Measurements from ENCODE around the gene MT3. TPM values are rescaled to one million over a fixed set of nuclear protein-coding genes. Genes with fewer than 3 reads are reported as not detected.

Gene MT3
- total and polyA plus RNA-seq, 2 of the 13 experiments (the other 11 are each of a cell fraction or from before 2014, with no cell fraction given), result not detected

DNA sequence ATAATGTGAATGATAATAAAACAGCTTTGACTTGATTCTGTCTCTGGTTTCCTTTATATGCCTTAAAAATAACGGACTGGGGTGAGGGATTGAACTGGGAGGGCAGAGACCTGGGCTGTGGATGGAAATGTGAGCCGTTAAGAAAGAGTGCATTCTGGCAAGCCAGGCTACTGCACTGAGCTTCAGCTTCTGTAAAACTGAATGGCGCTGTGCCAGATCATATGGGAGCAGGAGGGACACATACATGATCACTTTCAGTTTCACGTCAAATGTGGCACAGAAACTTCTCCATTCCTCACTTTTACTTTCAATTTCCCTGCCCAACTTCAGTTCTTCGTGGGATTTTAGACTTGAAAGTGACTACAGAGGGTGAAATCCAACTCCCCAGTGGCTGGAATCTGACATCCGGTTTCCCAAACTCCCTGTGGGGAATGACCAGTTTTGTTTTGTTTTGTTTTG lies 20.2 kb downstream of the MT3 start (continued):
- TF ChIP-seq, protein P1, sequence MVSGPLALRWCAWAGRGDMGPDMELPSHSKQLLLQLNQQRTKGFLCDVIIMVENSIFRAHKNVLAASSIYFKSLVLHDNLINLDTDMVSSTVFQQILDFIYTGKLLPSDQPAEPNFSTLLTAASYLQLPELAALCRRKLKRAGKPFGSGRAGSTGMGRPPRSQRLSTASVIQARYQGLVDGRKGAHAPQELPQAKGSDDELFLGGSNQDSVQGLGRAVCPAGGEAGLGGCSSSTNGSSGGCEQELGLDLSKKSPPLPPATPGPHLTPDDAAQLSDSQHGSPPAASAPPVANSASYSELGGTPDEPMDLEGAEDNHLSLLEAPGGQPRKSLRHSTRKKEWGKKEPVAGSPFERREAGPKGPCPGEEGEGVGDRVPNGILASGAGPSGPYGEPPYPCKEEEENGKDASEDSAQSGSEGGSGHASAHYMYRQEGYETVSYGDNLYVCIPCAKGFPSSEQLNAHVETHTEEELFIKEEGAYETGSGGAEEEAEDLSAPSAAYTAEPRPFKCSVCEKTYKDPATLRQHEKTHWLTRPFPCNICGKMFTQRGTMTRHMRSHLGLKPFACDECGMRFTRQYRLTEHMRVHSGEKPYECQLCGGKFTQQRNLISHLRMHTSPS (CRISPR knock-in tag; IDR thresholded peaks at IDR 0.05; ENCODE audit: low read depth), result 0 out of 2 replicates have a peak, but pooled peaks have one; percentile 11
- TF ChIP-seq RAD51 (IDR thresholded peaks at IDR 0.05; ENCODE audit: borderline replicate concordance) (no peak), ZNF841 (CRISPR knock-in tag; IDR thresholded peaks at IDR 0.05; ENCODE audit: borderline replicate concordance) (no peak), TOE1 (CRISPR knock-in tag; IDR thresholded peaks at IDR 0.05) (no peak), ASH2L (IDR thresholded peaks at IDR 0.05; ENCODE audit: insufficient read length, low read depth, low read length) (peak; percentile 46), ZNF446 (CRISPR knock-in tag; IDR thresholded peaks at IDR 0.05) (no peak), TBL1XR1 (IDR thresholded peaks at IDR 0.05; ENCODE audit: borderline replicate concordance, low read length, partially characterized antibody) (no peak), MAX (IDR thresholded peaks at IDR 0.05) (no peak), ZNF616 (CRISPR knock-in tag; IDR thresholded peaks at IDR 0.05; ENCODE audit: low read depth) (no peak), ZNF34 (CRISPR knock-in tag; IDR thresholded peaks at IDR 0.05; ENCODE audit: borderline replicate concordance) (no peak), THYN1 (CRISPR knock-in tag; IDR thresholded peaks at IDR 0.05; ENCODE audit: borderline replicate concordance, low read depth) (no peak), MLXIP (CRISPR knock-in tag; IDR thresholded peaks at IDR 0.05; ENCODE audit: borderline replicate concordance) (no peak), GABPA (IDR thresholded peaks at IDR 0.05; ENCODE audit: low read depth, low read length) (no peak), GABPA (CRISPR knock-in tag; IDR thresholded peaks at IDR 0.05; ENCODE audit: low read depth) (peak; percentile 47; the same call in 1 of the 2 replicates), HNRNPH1 (optimal IDR thresholded peaks at IDR 0.05; ENCODE audit: low read depth, low read length) (no peak), ZNF552 (CRISPR knock-in tag; IDR thresholded peaks at IDR 0.05; ENCODE audit: borderline replicate concordance) (no peak), KMT2B (CRISPR knock-in tag; IDR thresholded peaks at IDR 0.05) (peak; percentile 59), SMAD9 (CRISPR knock-in tag; IDR thresholded peaks at IDR 0.05) (no peak), ZNF383 (CRISPR knock-in tag; IDR thresholded peaks at IDR 0.05; ENCODE audit: borderline replicate concordance) (no peak), MYC (CRISPR knock-in tag; IDR thresholded peaks at IDR 0.05; ENCODE audit: borderline replicate concordance) (no peak)
- TF ChIP-seq, protein P2, sequence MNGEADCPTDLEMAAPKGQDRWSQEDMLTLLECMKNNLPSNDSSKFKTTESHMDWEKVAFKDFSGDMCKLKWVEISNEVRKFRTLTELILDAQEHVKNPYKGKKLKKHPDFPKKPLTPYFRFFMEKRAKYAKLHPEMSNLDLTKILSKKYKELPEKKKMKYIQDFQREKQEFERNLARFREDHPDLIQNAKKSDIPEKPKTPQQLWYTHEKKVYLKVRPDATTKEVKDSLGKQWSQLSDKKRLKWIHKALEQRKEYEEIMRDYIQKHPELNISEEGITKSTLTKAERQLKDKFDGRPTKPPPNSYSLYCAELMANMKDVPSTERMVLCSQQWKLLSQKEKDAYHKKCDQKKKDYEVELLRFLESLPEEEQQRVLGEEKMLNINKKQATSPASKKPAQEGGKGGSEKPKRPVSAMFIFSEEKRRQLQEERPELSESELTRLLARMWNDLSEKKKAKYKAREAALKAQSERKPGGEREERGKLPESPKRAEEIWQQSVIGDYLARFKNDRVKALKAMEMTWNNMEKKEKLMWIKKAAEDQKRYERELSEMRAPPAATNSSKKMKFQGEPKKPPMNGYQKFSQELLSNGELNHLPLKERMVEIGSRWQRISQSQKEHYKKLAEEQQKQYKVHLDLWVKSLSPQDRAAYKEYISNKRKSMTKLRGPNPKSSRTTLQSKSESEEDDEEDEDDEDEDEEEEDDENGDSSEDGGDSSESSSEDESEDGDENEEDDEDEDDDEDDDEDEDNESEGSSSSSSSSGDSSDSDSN (CRISPR knock-in tag; IDR thresholded peaks at IDR 0.05), result 0 out of 2 replicates have a peak, but pooled peaks have one; percentile 26
- TF ChIP-seq, protein P3, sequence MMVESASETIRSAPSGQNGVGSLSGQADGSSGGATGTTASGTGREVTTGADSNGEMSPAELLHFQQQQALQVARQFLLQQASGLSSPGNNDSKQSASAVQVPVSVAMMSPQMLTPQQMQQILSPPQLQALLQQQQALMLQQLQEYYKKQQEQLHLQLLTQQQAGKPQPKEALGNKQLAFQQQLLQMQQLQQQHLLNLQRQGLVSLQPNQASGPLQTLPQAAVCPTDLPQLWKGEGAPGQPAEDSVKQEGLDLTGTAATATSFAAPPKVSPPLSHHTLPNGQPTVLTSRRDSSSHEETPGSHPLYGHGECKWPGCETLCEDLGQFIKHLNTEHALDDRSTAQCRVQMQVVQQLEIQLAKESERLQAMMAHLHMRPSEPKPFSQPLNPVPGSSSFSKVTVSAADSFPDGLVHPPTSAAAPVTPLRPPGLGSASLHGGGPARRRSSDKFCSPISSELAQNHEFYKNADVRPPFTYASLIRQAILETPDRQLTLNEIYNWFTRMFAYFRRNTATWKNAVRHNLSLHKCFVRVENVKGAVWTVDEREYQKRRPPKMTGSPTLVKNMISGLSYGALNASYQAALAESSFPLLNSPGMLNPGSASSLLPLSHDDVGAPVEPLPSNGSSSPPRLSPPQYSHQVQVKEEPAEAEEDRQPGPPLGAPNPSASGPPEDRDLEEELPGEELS (CRISPR knock-in tag; IDR thresholded peaks at IDR 0.05), result 0 out of 2 replicates have a peak, but pooled peaks have one; percentile 23

All from HepG2 (cell line).